VCaP (cell line): ENCODE measurements around the gene EFHC1.

ENCODE experiments used
- H3K27ac ChIP-seq: fragments of 450-650 bp; 2 replicates; pipeline ENCODE4 v1.5.1; 2017
- CTCF ChIP-seq: fragments of 450-650 bp; conservative IDR thresholded peaks from 2 replicates; pipeline ENCODE4 v1.5.1; 2017; ENCODE audit warnings: mild to moderate bottlenecking, moderate library complexity

The EFHC1 gene

GRCh38 chr6:52535711-52536423 is 115.7 kb downstream of the EFHC1 start:
- TF ChIP-seq CTCF, result no peak

DNA sequence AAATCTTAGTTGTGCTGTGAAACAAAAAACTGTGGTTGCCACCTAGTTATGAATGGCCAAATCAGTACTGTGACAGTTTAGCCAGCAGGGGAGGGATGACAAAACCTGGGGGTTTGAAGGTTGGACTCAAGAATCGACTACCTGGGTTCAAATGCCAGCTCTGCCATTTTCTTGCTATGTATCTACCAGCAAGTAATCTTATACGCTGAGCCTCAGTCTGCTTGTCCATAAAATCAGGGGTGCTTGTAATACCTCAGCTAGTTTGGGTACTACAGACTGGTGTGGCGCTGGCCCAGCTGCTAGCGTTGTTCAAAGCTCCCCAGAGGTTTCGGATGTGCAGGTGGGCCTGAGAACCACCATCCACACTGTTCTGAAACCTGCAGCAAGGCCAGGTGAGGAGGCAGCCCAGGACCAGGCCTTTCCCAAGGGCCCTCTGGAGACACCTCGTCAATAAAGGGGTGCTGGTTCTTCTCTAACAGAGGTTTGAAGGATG is 116.3 kb downstream of the EFHC1 start:
- no peak for TF ChIP-seq CTCF
- H3K27ac ChIP-seq, result no peak overlapping the region

More at GRCh38 chr6:52535711-52536423, 115.7 kb downstream of the EFHC1 start:
- H3K27ac ChIP-seq, result no peak overlapping the region

DNA sequence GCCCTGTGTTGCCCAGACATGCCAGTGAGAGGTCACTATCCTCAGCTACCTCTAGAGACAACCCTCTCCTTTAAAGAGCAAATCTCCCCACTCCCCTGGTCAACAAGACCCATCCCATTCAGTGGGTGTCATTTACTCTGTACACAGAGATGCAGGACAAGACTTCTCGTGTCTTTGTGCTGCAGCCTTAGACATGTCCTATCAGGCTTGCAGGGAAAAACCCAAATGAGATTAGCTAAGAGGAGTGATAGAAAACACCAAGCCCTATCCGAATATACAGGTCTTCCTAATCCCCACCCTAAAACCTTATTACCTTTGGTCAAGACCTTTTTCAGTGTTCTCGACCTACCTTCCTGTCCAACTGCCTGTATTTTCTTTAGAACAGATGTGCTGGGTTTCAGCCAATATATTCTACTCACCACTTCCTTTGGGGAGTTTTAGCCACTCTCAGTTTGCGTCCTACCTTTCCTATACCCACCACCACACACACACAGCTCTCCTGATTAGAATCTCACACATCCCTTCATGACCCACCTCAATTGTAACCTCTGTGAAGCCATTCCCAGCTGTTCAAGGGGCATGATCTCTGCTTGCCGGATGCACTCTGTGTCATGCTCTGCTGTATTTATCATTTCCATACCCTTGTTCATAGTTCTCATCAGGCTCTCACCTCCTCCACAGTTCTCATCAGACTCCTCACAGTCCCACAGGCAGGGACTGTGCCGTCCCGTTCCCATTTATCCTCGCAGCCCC is 117.0 kb downstream of the EFHC1 start:
- no peak for TF ChIP-seq CTCF
- no peak overlapping the region for H3K27ac ChIP-seq

DNA sequence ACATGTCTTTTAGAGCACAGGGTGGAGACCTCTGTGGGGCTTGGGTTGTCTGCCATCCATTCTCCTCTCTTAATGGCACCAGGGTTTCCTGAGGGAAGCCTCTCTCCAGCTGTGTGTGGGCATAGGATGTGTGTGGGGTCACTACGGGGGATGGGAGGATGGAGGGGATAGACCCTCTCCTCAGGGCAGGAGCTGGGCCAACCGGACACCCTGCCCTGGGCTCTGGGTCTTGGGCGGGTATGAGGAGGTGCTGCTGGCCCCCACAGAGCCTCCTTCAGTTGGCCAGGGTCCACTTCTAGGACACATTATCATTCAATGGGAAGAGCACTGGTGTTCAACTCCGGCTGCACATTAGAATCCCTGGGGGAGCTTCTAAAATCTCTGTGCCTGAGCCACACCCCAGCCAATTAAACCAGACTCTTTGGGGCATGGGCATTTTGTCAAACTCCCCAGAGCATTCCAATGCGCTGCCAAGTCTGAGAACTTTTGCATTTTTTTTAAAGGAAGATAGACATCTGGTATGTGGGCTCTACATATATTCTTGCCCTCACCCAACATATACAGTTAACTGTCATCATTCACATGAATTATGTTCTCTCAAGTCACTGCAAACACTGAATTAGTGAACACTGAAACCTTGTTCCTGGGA is 118.2 kb downstream of the EFHC1 start:
- H3K27ac ChIP-seq, result no peak overlapping the region
- TF ChIP-seq CTCF, result no peak

DNA sequence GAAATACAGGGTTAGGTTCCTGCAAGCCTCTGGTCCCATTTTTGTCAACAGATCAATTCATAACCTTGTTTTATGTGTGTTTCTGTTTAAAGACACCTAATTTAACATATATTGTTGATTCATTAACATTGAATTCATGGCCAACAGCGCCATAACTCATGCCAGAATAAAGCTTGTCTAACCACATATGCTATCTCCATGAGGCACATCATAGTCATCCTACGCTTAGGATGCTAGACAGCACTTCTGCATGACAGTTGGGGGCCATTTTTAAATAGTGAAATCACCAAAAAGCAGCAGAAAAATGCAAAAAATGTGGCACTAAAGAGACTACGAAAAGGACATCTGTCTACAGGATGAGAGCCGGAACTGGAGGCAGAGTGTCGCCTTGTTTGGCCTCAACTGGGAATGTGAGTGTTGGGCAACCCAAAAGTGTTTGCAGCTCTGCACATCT is 118.8 kb downstream of the EFHC1 start:
- no peak overlapping the region for H3K27ac ChIP-seq
- TF ChIP-seq CTCF, result no peak

GRCh38 chr6:52539607-52540006 is 119.5 kb downstream of the EFHC1 start:
- TF ChIP-seq CTCF, result no peak
- H3K27ac ChIP-seq, result no peak overlapping the region

DNA sequence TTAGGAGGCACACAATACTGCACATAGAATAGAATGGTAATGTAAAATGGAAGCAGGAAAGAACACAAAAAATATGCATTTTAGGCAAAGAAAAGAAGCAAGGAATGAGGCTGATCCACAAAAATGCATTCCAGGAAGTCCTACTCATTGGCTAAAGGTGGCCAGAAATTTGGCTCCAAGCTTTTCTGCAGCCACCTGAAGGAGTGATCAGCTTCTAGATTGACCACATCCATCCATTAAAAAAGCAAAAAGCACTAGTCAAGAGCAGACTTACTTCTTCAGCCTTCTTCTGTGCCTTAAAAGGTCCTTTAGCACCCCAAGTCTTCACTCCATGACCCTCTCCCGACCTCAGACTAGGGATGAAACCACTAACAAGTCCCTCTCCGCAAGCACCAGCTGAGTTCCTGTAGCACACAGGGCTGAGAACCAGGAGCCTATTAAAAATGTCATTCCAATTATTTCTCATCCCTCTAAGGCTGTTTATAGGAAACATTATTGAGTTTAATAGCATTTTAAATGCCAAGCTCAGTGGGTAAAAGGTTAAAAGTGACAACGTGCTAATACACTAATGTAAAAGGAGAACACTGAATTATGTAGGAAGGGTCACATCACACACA is 120.3 kb downstream of the EFHC1 start:
- H3K27ac ChIP-seq, result no peak overlapping the region
- no peak for TF ChIP-seq CTCF
